Thyroid gland (tissue), 4 donors: ENCODE measurements around the gene PPP2R5C. TPM values are rescaled to one million over a fixed set of nuclear protein-coding genes. Genes with fewer than 3 reads are reported as not detected.

Experiments
- DNase-seq, 2 donors: peaks; one replicate each; pipeline ENCODE4 v3.0.0-alpha.2; 2019
- H3K27ac ChIP-seq, 3 donors: fragments of 200-600 bp; sonication (generic); 1 replicate in 2 of 3; 2 replicates in 1 of 3; pipeline ENCODE4 v1.5.1; 2016 to 2019; ENCODE audit warnings: mild to moderate bottlenecking in 1 of 3, moderate library complexity in 1 of 3
- H3K27me3 ChIP-seq: fragments of 200-600 bp; sonication (generic); one replicate; pipeline ENCODE4 v1.5.1; 2019
- H3K36me3 ChIP-seq, 2 donors: fragments of 200-600 bp; sonication (generic); one replicate each; pipeline ENCODE4 v1.5.1; 2016 to 2019
- H3K4me1 ChIP-seq, 2 donors: fragments of 200-600 bp; sonication (generic); one replicate each; pipeline ENCODE4 v1.5.1; 2017 to 2019
- H3K4me3 ChIP-seq, 3 donors: fragments of 200-600 bp; sonication (generic); replicated peaks in 1 of 3; 1 replicate in 2 of 3; 2 replicates in 1 of 3; pipeline ENCODE4 v1.5.1; 2016; ENCODE audit warnings: mild to moderate bottlenecking in 1 of 3
- H3K9me3 ChIP-seq: fragments of 200-600 bp; sonication (generic); one replicate; pipeline ENCODE4 v1.5.1; 2017
- CTCF ChIP-seq, 6 experiments: fragments of 200-600 bp in 3 of 6; fragments of 450-650 bp in 3 of 6; sonication (generic) in 3 of 6; IDR thresholded peaks; one replicate each; pipeline ENCODE4 v1.5.1; 2016 to 2019; ENCODE audit warnings: antibody characterized with exemption in 6 of 6, mild to moderate bottlenecking in 2 of 6, inconsistent platforms in 1 of 6, moderate library complexity in 1 of 6
- POLR2A ChIP-seq, 2 donors: fragments of 450-650 bp; IDR thresholded peaks; one replicate each; pipeline ENCODE4 v1.6.1; 2017; ENCODE audit warnings: antibody characterized with exemption in 2 of 2, mild to moderate bottlenecking in 2 of 2, moderate library complexity in 1 of 2
- WGBS, 2 donors: methylation state at CpG; one replicate each; pipeline ENCODE4 v1.1.5; 2017; 5-methylcytosine and 5-hydroxymethylcytosine counted together
- intact Hi-C: fragments of 100-400 bp; cut with DNase I; formaldehyde crosslinking; loops from one replicate; pipeline ENCODE4 v1.15.1; 2023
- total RNA-seq, 4 donors: library from RNA; depleted of rRNA; stranded (reverse); fragments of >200 nt; gene quantifications; one replicate each; pipeline ENCODE4 v1.2.3, GENCODE V29; 2016

The PPP2R5C gene
- total RNA-seq, 4 donors from 2014 or later, result 105 to 209 (median 141) TPM

GRCh38 chr14:101953151-101953550 lies 191.6 kb downstream of the PPP2R5C start:
- no peak for DNase-seq
- H3K27ac ChIP-seq, result no peak overlapping the region
- intact Hi-C loops, result no loop called here

GRCh38 chr14:101954501-101954900 lies 193.0 kb downstream of the PPP2R5C start:
- Histone ChIP-seq H3K36me3 (no peaks in the 10 kb centered on the region), H3K27me3 (no peaks in the 10 kb centered on the region), H3K27ac (no peak overlapping the region), H3K4me3 (no peak overlapping the region), H3K9me3 (no peaks in the 10 kb centered on the region), H3K4me1 (peaks cover 1 to 4% of the 10 kb centered on the region in 2 donors)
- WGBS, 2 donors, result 88 to 91% methylated on average over 6 of the region's 6 CpGs
- intact Hi-C loops, result no loop called here
- no peak for DNase-seq
- TF ChIP-seq POLR2A (IDR thresholded peaks at IDR 0.05) (no peak), CTCF (IDR thresholded peaks at IDR 0.05) (no peak)

More at GRCh38 chr14:101953151-101953550, 191.6 kb downstream of the PPP2R5C start:
- H3K4me3 ChIP-seq, result no peak overlapping the region
- TF ChIP-seq POLR2A (IDR thresholded peaks at IDR 0.05), result no peak
- no peak for TF ChIP-seq CTCF (IDR thresholded peaks at IDR 0.05)
- peaks cover 9 to 14% of the 10 kb centered on the region in 2 donors for H3K4me1 ChIP-seq
- no peaks in the 10 kb centered on the region for H3K27me3 ChIP-seq
- WGBS, 2 donors, result 83 to 85% methylated on average over 8 of the region's 8 CpGs
- H3K36me3 ChIP-seq, result no peaks in the 10 kb centered on the region
- H3K9me3 ChIP-seq, result no peaks in the 10 kb centered on the region

GRCh38 chr14:101955695-101956161 lies 194.2 kb downstream of the PPP2R5C start:
- TF ChIP-seq CTCF (IDR thresholded peaks at IDR 0.05), result no peak
- no peak overlapping the region for H3K27ac ChIP-seq
- no peaks in the 10 kb centered on the region for H3K9me3 ChIP-seq
- H3K27me3 ChIP-seq, result no peaks in the 10 kb centered on the region
- H3K4me1 ChIP-seq, result no peaks in the 10 kb centered on the region
- WGBS, 2 donors, result 78 to 81% methylated on average over 29 to 34 of the region's 34 CpGs
- H3K4me3 ChIP-seq, result no peak overlapping the region
- no peaks in the 10 kb centered on the region for H3K36me3 ChIP-seq
- DNase-seq, result no peak
- intact Hi-C loops, result no loop called here

- DNase-seq, result no peak
- Histone ChIP-seq H3K4me3 (no peak overlapping the region), H3K27me3 (no peaks in the 10 kb centered on the region), H3K4me1 (no peaks in the 10 kb centered on the region), H3K36me3 (no peaks in the 10 kb centered on the region), H3K27ac (no peak overlapping the region), H3K9me3 (no peaks in the 10 kb centered on the region)
- 86 to 91% methylated on average over 18 to 21 of the region's 25 CpGs for WGBS, 2 donors
- no peak for TF ChIP-seq CTCF (IDR thresholded peaks at IDR 0.05)
- TF ChIP-seq POLR2A (IDR thresholded peaks at IDR 0.05), result no peak
- intact Hi-C loops, result no loop called here
These were observed 194.8 kb downstream of the PPP2R5C start for GRCh38 chr14:101956179-101956885.

GRCh38 chr14:101957406-101958234 lies 196.1 kb downstream of the PPP2R5C start:
- no peak overlapping the region for H3K4me3 ChIP-seq
- 89 to 90% methylated on average over 13 of the region's 13 CpGs for WGBS, 2 donors
- peaks cover 0 to 7% of the 10 kb centered on the region in 2 donors for H3K4me1 ChIP-seq
- no peak for DNase-seq
- H3K36me3 ChIP-seq, result no peaks in the 10 kb centered on the region
- intact Hi-C loops, result no loop called here
- no peak overlapping the region for H3K27ac ChIP-seq
- H3K9me3 ChIP-seq, result no peaks in the 10 kb centered on the region
- TF ChIP-seq CTCF (IDR thresholded peaks at IDR 0.05) (no peak), POLR2A (IDR thresholded peaks at IDR 0.05) (no peak)
- no peaks in the 10 kb centered on the region for H3K27me3 ChIP-seq
